Eye (tissue), 1 donor: ENCODE data around the gene CAPN9.
"Not testable (repeated sequence)": the region's sequence is repeated elsewhere in the genome, so short reads cannot be mapped to it uniquely, and the experiment has no call there.

ENCODE experiments used
- DNase-seq: peaks from one replicate; pipeline ENCODE4 v3.0.0-alpha.2; 2015

CAPN9 gene

DNA sequence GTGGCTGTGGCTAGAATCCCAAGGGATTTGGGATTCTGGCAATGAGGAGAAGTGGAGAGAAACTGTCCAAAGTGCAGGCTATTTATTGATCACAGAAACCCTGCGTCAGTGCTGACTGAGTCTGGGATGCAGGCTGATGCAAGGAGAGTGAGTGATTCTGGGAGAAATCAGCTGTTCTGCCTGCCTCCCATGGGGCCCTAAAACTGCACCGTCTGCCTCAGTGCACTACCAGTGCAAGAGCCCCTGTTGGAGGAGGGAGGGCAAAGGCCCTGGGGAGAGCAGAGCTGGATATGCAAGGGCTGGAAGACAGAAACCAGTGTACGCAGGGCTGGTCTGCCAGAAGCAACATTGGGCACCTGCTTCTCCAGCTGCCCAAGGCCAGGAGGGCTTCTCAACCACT lies 78.6 kb downstream of the CAPN9 start:
- DNase-seq: peak; percentile 53

DNA sequence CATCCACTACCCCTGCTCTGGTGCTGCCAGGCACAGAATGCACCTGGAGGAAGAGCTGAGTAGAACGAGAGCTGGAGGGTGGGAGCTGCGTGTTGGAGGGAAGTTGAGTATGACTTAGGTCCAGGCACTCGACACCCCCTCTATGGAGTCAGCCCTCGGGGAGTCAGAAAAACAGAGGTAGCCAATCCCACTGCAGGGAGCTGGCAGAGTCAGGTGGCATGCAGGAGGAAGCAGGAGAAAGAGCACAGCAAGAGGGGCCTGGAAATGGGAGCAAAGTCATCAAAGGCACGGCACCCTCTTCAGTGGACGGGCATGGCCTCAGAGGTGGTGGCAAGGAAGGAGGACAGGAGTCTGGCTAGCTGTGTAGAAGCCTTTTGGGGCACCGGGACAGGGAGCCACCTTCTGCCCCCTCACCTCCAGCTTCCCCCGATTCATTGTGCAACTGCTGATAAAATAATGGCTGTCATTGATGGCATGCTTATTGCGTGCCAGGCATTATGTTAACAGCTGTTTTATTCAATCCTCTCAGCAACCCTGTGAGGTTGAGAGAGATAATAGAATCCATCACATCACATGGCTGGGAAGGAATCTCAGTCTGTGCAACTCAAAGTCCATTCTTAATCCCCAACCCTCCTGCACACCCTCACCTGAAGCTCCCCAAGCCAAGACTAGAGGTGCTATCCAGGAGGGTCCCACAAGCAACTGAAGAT lies 79.1 kb downstream of the CAPN9 start:
- DNase-seq: no peak

DNA sequence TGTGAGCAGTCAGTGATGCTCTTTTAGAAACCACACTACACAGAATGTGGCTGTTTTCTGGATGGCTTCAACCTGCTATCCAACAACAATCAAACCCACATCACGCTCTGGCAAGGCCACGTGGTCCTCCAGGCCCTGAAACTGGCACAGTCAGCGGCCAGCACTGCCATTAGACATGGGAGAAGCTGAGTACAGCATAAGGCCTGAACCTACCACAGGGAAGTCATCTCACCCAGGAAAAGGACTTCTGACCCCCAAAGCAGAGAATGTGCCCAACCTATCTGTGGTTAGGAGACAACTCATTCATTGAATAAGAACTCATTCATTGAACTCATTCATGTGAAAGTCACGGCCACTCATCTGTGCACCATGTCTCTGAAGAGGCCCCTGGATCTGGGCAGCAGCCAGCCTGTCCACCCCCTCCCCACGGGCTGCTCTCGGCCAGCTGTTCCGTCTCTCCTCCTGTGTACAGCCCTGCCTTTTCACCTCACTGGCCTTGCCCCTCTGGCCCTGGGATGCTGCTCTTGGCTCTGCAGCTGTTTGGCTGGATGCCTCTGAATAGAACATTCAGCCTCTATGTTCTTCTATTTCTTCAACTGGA lies 80.0 kb downstream of the CAPN9 start:
- DNase-seq: peak; percentile 78

DNA sequence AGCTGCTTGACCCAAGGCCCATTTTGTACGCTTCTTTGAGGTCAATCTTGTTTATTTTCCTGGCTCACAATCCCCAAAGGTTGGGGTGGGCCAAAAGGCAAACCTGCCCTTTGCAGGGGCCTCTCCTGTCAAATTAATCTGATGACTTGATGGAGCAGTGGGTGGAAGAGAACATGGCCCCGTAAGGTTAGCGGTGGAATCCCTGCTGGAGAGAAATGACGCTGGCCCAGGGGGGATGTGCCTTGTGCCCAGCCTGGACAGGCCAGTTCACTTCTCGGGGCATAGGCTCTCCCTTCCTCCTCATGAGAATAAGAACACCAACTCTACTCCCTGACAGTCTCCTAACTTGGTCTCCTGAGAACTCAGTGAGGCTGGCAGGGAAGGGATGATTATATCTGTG lies 80.6 kb downstream of the CAPN9 start:
- peak; percentile 24 for DNase-seq

DNA sequence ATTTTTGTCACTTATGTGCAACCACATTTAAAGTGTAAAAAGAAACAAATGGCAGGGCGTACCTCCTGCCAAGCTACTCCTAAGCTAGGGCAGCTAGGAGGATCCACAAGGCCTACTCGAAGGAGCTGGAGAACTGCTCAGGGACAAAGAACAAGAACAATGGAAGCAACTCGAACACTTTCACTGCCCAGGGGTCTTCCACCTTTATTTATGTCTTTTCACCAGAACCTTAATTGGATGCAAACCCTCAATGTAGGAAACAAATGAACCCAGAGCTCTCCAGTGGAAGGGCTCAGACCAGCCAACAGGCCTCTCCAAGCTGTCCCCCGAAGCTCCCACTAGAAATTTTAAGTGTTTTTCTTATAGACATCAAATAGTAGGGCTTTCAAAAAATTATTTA lies 81.2 kb downstream of the CAPN9 start:
- DNase-seq: no peak

DNA sequence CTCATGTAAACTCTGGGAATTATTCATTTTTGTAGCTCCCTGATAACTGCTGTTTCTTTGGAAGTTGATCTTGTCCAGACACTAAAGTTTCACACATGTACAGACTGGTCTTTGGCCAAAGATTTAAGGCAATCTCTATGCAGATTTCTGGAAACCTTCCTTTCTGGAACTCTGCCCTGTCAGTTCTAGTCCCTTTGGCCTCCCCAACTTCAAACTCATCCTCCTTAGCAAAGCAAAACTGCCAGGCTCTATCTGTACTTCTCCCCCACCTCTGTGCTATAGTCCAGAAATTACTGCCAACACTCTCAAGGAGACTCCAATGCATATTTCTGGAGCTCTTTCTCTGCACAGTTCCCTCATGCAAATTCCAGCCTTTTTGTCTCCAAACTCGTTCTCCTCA lies 84.6 kb downstream of the CAPN9 start:
- DNase-seq: no peak

DNA sequence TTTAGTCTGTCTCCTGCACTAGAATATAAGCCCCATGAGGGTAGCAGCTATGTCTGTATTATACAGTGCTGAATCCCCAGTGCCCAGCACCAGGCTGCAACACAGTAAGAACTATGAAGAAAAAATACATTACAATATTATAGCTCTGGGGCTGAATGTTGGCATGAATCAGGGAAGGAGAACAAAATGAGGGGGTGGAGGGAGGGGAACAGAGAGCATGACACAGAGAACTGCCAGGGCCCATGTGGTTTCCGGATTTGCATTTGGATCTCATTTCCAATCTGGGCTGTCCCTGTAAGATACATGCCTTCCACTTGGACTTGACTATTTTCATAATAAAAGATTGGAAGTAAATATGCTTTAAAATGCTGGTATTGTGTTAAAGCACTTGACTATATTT lies 85.3 kb downstream of the CAPN9 start:
- no peak for DNase-seq

DNA sequence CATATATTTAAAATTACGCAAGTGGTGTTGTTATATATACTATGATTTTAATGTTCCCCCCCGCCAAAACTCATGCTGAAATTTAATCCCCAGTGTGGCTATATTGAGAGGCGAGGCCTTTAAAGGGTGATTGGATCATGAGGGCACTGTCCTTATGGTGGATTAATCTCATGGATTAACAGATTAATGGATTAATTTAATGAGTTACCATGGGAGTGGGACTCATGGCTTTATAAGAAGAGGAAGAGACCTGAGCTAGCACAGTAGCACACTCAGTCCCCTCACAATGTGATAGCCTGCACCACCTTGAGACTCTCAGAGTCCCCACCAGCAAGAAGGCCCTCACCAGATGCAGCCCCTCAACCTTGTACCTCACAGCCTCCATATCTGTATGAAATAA lies 86.3 kb downstream of the CAPN9 start:
- DNase-seq: no peak

DNA sequence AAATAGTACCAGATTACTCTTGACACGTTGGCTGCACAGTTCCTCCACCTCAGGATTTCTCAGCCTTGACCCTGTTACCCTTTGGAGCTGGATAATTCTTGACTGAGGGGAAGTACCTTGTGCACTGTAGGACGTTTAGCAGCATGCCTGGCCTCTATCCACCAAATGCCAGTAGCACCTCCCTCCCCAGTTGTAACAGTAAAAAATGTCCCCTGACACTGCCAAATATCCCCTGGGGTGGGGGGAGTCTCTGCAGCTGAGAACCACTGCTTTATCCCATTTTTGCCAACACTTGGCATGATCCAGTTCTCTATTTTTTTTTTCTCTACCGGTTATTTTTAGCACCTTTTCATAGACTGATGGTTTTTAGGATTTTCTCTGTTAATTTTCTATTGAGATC lies 87.1 kb downstream of the CAPN9 start:
- DNase-seq: no peak

DNA sequence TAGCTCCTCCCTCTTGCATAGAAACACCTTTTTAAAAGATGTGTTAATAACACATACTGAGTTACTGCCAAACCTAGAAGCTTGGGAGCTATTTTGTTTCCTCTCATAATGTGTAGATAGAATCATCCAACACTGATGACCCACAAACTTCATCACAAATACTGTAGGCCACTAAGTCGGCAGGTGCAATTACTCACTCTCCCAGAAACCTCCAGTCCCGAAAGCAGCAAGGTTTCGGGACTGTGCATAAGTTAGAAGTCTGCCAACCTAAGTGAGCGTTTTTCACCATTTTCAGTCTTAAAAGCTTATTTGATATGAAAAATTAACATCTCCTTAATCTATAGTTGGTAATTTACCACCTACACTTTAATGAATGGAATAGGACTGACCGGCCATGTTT lies 89.2 kb downstream of the CAPN9 start:
- DNase-seq: no peak

DNA sequence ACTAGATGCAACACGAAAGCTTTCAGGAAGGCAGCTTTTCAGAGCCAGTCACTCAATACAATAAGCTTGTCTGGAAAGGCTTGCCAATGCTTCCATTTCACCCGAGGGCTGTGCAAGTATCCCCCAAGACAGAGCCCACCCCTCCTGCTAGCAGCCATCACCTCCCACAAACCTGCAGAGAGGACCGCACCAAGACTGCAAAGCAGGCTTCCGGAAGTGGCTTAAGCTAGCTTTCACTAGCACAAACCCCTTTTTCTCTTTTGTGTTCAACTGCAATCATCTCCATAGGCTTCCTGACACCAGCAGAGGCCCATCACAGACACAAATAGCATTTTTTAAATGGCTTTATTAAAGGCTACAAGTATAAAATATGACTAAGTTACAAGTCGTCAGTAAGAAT lies 89.6 kb downstream of the CAPN9 start:
- DNase-seq: no peak

DNA sequence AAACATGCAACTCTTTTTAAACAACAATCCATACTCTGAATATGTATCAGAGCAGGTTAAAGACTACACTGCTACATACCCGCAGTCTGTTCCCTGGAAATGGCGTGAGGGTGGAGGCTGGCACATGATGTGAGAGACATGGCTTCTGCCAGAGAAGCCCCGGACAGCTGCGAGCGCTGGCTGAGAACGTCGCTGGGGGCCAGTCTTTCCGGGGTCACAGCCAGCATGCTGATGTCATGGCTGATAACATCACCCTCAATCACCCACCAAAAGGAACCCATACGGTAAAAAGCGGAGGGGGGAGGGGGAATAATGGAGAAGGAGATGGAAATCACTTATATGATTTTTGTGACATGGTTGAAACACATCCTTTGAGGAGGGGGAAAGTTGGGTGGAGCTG lies 92.0 kb downstream of the CAPN9 start:
- DNase-seq: peak; percentile 76

DNA sequence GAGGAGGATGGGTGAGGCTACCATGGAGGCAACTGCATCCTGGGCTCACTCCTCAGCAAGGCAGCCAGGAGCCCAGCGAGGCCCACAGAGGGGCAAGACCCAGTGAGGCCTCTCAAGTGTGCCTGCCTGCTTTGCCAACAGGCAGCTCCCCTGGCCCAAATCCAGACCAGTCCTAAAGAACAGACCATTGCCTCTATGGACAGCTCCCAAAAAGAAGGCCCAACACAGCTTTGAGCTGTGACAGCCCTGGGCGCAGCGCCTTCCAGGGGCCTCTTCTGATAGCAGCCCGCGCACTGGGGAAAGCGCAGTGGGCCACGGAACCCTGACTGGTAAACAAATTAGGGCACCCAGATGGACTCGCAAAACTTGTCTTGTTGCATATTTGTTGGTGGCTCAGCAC lies 95.6 kb downstream of the CAPN9 start:
- no peak for DNase-seq

DNA sequence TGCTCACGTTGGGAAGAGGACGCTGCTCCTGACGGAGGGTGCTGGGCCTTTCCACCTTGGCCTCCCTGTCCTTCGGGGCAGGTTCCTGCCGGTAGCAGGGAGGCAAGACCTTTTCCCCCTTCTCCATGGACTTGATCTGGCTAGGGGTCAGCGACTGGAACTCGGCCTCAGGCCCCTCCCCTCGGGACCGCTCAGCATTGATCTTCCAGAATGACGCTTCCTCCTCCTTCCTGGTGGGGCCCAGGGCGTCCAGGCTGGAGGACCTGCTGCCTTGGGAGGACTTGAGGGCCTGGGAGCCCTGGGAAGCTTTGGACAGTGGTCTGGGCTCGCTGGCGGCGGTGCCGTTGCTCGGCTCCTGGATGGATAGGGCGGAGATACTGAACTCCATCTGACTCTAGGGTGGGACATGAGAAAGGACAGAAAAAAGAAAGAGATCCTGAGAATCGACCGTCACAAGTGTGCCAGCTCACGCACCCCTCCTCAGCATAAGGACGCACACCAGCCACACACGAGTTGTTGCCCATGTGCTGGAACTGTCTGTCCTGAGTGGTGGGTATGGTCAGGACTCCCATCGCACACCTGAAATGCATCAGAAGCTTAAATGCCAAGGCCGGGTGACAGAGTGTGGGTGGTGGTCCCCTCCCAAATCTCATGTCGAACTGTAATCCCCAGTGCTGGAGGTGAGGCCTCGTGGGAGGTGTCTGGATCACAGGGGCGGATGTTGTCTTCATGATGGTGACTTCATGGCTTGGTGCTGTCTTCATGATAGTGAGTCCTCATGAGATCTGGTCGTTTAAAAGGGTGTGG lies 96.5 kb downstream of the CAPN9 start:
- no peak for DNase-seq

DNA sequence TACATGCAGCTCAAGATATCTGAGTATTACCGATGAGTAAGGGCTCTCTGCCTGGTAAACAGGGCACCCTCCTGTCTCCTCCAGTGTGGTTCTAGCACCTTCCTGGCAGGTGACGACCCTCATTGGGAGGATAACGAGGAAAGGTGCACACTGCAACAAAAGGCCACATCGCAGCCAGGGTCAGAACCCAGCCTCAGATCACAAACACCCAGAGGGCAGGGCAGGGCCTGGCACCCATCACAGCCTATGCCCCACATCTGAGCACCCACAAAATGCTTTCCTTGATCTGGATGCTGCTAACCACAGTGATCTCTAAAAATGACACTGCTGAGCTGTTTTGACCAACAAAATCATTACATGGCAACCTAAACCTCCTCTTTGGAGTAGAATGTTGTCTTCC lies 97.4 kb downstream of the CAPN9 start:
- no peak for DNase-seq

DNA sequence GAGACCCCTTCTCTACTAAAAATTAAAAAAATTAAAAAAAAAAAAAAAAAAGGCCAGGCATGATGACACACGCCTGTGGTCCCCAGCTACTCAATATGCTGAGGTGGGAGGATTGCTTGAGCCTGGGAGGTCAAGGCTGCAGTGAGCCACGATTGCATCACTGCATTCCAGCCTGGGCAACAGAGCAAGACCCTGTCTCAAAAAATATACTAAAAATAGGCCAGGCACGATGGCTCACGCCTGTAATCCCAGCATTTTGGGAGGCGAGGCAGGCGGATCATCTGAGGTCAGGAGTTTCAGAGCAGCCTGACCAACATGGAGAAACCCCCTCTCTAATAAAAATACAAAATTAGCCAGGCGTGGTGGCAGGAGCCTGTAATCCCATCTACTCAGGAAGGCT lies 98.0 kb downstream of the CAPN9 start:
- not testable (repeated sequence) for DNase-seq

DNA sequence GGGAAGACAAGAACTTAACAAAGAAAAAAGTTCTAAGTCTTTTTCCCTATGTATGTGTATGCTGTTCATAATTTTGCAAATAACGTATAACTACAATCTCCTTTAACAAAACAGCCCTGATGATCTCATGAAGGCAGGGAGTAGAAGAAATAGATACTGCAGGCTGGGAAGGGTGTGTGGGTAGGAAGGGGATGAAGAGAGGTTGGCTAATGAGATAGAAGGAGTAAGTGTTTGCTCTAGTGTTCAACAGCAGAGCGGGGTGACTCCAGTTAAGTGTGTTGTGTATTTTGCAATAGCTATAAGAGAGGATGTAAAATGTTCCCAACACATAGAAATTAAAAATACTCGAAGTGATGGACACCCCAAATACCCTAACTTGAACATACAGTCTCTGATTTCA lies 101.0 kb downstream of the CAPN9 start:
- no peak for DNase-seq

DNA sequence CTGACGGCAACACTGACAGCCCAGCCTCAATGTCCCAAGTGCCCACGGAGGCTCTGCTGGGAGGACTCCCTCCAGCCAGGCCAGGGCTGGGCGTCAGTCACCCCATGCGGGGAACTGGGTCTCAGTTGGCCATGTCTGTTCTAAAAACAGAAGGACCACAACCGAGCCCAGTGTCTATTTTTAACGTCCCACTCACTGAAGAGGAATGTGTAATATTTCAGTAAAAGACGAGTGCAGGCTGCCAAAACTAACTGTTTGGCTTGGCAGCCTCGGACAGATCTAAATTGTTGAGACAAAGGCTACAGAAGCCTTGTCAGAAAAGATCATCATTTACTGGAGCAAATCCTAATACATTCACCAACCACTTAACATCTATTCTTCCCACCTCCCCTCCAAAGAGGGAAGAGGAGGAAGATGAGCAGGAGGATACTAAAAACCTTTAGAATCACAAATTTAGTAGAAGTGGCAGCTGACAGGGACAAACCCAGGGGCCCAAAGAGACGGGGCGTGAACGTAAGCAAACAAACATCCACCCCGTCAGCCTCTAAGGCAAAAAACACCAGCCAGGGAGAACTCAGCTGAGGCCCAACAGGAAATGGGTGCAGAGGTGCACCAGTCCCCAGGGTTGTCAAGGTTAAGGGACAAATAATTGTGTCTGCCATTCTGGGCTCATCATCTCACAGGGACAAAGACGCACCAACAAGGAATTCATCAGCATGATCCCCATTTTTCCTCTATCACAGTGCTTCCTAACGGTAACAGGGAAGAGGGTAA lies 102.5 kb downstream of the CAPN9 start:
- peak; percentile 84 for DNase-seq

DNA sequence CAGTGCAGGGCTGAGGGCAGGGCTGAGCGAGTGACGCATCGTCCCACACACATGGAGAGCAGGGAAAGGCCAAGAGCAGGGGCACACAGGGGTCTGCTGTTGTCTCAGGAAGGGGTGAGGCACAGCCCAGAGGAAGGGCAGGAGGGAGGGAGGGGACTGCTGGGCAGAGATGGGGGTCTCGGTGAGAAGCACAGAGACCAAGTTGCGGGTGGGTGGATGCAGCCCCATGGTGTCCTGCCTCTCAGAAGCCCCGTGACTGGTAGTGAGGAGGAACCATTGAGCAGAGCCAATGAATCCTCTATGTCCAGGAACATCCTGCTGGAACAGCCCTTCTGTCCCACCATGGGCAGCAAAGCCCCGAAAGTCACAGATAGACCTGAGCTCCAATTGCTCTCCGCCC lies 103.4 kb downstream of the CAPN9 start:
- no peak for DNase-seq

DNA sequence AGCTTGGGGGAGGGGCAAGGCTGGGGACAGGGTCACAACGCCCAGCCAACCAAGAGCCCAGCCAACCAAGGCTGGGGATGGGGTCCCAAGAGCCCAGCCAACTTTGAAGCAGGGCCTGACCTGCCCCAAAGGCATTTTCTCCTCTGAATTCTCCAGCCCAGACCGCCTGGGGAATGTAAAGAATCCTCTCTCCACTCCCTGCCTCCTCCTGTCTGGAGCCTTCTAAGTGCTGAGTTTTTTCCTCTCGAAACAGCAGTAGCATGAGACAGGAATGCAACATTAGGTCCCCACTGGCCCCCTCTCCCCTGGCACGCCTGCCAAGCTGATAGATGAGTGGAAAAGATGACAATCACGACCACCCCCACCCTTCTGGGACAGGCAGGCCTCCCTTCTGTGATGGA lies 104.1 kb downstream of the CAPN9 start:
- peak; percentile 62 for DNase-seq
